ENCODE results near the gene NECAP2.
"Not testable (repeated sequence)": the region's sequence is repeated elsewhere in the genome, so short reads cannot be mapped to it uniquely, and the experiment has no call there.

Gene NECAP2

DNA sequence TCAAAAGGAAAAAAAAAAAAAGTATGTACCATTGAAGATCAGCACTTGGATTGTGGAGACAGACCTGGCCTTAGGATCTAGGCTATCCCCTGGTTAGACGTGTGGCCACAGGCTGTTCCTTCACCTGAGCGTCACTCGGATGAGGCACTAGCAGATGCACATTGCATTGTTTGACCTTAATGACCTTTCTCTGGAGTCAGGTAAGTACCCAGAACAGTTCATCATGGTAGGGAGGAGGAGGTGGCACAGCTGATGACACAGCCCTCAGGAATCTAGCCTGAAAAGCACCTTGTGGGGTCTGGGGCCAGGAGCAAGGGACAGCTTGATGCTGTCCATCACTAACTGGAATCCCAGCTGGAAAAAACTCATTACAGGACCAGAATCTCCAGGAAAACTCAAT is 21.2 kb downstream of the NECAP2 start:
- TF ChIP-seq, protein P1, sequence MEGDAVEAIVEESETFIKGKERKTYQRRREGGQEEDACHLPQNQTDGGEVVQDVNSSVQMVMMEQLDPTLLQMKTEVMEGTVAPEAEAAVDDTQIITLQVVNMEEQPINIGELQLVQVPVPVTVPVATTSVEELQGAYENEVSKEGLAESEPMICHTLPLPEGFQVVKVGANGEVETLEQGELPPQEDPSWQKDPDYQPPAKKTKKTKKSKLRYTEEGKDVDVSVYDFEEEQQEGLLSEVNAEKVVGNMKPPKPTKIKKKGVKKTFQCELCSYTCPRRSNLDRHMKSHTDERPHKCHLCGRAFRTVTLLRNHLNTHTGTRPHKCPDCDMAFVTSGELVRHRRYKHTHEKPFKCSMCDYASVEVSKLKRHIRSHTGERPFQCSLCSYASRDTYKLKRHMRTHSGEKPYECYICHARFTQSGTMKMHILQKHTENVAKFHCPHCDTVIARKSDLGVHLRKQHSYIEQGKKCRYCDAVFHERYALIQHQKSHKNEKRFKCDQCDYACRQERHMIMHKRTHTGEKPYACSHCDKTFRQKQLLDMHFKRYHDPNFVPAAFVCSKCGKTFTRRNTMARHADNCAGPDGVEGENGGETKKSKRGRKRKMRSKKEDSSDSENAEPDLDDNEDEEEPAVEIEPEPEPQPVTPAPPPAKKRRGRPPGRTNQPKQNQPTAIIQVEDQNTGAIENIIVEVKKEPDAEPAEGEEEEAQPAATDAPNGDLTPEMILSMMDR (conservative IDR thresholded peaks at IDR 0.05): no peak

DNA sequence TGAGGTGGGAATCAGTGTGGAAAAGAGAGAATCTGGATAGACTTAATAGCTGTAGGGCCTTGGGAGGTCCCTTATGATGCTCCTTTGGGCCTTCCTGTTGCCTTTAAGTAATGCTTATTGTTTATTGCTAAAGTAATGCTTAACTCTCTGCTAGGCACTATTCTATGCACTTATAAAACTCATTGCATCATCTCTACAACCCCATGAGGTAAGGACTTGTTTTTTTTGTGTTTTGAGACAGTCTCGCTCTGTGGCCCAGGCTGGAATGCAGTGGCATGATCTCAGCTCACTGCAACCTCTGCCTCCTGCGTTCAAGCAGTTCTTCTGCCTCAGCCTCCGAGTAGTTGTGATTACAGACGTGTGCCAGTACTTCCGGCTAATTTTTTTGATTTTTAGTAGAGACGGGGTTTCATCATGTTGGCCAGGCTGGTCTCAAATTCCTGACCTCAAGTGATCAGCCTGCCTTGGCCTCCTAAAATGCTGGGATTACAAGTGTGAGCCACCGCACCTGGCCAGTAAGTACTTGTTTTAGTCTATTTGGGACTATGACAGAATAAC is 22.3 kb downstream of the NECAP2 start:
- TF ChIP-seq, protein P1 (conservative IDR thresholded peaks at IDR 0.05): no peak
- H3K27ac ChIP-seq: no peak overlapping the region

More for the DNA sequence above, 21.2 kb downstream of the NECAP2 start:
- no peak overlapping the region for H3K27ac ChIP-seq

DNA sequence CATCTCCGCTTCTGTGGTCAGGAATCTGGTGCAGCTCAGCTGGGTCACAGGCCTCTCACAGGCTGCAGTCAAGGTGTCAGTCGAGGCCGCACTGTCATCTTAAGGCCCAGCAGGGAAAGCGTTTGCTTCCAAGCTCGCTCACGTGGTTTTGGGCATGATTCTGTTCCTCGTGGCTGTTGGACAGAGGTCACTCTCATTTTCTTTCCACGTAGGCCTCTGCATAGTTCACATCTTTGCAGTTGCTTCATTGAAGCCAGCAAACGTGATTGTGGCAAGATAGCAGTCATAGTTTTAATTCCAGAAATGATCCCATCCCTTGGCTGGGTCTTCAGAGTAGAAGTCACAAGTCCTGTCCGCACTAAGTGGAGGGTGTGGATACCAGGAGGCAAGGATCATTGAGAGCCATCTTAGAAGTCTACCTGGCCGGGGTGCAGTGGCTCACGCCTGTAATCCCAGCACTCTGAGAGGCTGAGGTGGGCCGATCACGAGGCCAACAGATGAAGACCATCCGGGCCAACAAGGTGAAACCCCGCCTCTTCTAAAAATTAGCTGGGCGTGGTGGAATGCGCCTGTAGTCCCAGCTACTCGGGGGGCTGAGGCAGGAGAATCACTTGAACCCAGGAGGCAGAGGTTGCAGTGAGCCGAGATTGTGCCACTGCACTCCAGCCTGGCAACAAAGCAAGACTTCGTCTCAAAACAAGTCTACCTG is 24.5 kb downstream of the NECAP2 start:
- TF ChIP-seq, protein P1 (conservative IDR thresholded peaks at IDR 0.05): no peak
- H3K27ac ChIP-seq: no peak overlapping the region

DNA sequence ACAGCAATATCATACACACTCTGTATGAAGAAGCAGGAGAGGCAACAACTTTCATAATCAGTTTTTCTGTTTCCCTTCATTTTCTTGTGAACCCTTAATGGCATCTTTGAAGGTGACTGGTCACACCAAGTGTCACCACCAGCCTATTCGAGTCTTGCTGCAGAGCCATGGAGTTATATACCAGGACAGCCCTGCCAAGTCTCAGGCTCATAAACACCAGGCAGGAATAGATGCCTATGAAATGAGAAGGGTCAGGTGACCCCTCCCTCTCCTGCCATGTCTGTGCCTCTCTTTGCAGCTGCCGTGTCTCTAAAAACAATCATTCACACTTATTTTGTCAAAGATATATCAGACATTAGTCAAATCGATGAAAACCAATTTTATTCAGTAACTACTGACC is 28.0 kb downstream of the NECAP2 start:
- TF ChIP-seq, protein P1 (conservative IDR thresholded peaks at IDR 0.05): no peak
- H3K27ac ChIP-seq: no peak overlapping the region

DNA sequence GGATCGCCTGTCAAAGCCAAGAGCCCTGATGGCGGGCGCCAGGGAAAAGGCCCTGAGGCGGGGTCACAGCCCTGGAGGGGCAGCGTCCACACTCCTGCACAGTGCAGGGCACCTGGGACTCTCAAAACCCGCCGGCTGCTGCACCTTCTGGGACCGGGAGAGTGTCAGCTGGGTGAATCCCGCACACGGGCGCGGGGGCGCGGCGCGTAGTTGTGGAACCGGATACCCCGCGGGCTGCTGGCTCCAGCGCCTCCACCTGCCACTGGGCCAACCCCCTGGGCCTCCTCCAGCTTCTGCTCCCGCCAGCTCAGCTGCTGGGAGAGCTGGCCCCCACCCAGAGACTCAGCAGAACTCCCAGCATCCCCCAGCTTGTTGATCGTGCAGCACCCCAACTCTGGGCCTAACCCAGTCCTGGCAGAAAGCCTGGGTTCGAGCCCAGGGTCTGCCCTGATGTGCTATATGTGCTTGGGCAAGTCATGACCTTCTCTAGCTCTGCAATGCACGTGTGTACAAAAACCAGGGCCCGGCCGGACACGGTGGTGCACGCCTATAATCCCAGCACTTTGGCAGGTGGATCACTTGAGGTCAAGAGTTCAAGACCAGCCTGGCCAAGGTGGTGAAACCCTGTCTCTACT is 33.8 kb downstream of the NECAP2 start:
- TF ChIP-seq, protein P1 (conservative IDR thresholded peaks at IDR 0.05): no peak
- H3K27ac ChIP-seq: no peak overlapping the region

DNA sequence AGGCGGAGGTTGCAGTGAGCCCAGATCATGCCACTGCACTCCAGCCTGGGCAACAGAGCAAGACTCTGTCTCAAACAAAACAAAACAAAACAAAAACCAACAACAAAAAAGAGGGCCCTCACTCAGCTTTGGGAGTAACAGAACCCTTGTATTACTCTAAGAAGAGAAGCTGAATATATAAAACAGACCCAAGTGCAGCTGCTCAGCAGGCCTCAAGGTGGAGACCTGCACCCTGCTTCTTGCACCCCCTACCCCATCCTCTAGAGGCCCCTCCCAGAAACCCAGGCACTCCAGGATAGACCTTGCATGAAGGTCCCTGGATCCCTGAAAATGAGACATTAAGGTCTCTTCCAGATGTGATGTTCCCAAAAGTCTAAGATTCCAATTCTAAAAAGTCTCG is 34.4 kb downstream of the NECAP2 start:
- not testable (repeated sequence) for H3K27ac ChIP-seq

DNA sequence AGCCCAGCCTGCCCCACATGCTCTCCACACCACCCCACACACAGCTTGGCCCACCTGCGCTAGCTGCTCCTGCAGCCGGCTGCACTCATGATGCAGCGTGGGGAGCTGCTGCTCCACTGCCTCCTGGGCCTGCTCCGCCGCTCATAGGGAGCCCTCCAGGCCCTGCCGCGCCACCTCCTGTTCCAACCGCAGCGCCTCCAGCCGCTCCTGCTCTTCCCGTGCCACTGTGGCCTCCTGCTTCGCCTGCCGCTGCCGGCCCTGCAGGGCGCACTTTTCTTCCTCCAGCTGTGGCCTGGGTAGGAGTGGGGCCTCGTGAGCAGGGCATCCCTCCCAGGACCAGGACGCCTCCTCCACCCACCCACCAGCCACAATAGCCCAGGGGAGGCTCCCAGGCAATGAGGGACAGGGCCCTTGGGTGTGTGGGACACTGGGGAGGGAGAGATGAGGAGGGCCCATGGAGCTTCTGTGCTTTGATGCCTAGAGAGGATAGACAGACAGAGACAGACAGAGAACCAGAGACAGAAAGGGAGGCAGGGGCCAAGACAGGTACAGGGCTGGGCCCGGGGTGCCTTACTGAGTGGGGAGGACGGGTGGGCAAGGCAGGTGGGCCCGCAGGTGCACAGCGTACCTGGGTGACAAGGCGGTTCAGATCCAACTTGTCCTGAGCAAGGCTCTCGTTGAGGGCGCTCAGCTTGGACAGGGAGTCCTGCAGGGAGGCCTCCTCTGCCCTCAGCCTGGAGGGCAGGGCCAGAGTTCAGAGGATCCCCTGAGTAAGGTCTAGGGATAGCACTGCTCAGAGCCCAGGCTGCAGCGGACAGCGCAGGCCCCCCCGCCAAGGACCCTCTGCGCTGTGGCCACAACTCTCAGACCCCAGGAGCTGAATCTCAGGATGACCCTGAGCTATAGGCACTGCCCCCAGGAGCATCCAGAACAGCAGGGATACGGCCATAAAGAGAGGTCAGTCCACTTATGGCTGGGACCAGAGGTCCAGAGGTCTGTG is 35.5 kb downstream of the NECAP2 start:
- H3K27ac ChIP-seq: not testable (repeated sequence)

DNA sequence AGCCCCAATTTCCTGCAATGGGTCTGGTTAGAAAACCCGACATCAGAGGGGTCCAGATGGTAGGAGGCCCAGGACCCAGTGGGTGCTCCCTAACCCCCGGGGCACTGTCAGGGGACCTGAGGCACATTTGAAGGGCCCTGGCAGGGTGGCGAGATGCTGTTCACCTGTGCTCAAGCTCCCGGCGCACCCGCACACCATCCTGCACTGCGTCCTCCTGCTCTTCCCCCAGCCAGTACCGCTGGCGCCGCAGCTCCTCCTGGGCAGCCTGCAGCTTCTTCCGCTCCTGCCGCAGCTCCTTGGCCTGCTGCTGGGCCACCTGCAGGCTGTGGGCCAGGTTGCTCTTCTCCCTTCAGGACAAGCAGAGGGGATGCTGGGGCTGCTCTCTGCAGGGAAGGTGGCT is 37.6 kb downstream of the NECAP2 start:
- no peak overlapping the region for H3K27ac ChIP-seq
- TF ChIP-seq, protein P1 (conservative IDR thresholded peaks at IDR 0.05): no peak

DNA sequence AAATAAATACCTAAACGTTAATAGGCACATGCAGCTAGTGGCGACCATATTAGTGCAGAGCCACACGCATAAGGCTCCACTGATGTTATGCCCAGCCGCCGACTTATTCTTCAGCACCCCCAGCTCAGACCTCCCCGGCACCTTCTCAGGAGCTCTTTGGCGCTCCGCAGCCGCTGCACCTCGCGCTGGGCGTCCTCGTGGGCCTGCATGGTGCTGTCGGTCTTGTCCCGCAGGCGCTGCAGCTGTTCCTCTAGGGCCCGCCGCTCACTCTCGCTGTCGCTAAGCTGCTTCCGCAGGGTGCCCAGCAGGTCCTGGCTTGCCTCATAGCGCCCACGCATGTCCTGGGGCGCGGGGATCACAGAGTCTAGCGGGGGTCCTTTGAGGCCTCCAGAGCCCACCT is 42.6 kb downstream of the NECAP2 start:
- not testable (repeated sequence) for H3K27ac ChIP-seq

DNA sequence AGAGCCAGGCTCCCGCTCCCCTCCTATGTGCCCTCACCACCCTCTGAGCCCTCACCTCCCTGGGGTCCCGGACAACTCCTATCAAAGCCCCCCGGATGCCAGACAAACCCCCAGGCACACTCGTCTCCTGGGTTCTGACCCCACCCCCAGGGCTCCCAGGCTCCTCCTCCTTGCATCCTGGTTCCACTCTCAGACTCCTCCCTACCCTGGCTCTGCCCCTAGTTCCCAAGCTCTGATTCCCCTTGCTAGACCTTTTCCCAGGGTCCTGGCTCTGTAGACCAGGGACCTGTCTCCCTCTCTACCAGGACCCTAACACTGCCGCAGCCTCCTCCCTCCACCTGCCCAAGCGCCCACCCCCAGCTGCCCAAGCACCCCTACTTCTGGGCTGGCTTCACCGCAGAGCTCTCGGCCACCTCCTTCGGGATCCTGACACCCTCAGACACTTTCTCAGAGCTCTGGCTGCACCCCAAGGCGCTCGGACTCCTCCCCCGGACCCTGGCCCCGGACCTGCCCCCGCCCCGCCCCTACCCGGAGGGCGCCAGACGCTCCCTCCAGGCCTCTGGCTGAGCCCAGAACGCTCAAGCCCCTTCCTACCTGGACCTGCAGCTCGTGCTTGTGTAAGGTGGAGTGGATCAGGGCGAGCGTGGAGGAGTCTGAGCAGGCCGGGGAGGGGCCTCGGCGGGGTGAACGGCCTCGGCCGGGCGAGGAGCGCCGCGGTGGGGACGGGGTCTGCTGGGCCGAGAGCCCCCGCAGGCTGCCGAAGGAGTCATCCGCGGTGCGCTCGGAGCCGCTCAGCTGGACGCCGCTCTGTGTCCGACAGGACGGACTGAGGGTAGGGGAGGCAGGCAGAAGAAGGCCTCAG is 43.3 kb downstream of the NECAP2 start:
- H3K27ac ChIP-seq: not testable (repeated sequence)

Measured in VCaP (cell line).